Coronary artery (tissue), 2 donors: Measurements from ENCODE around the gene TIGIT.

Source experiments
- DNase-seq: peaks from one replicate; pipeline ENCODE4 v3.0.0-alpha.2; 2017; ENCODE audit warnings: low spot score
- H3K27ac ChIP-seq, 2 donors: fragments of 200-600 bp; sonication (generic); one replicate each; pipeline ENCODE4 v1.5.1; 2016 to 2019
- H3K4me3 ChIP-seq: fragments of 200-600 bp; sonication (generic); 2 replicates; pipeline ENCODE4 v1.5.1; 2016; ENCODE audit warnings: mild to moderate bottlenecking, moderate library complexity
- CTCF ChIP-seq: fragments of 200-600 bp; sonication (generic); IDR thresholded peaks from one replicate; pipeline ENCODE4 v1.5.1; 2019; ENCODE audit warnings: antibody characterized with exemption

TIGIT gene

GRCh38 chr3:114293838-114294535 lies at the start of gene TIGIT:
TSS of gene TIGIT (plus strand) at chr3:114294028. CDS start at chr3:114294062, 34 bp downstream.
- no peak for DNase-seq
- no peak for TF ChIP-seq CTCF
- Histone ChIP-seq H3K4me3 (no peak within 1 kb of the TSS), H3K27ac (no peak within 1 kb of the TSS)

DNA sequence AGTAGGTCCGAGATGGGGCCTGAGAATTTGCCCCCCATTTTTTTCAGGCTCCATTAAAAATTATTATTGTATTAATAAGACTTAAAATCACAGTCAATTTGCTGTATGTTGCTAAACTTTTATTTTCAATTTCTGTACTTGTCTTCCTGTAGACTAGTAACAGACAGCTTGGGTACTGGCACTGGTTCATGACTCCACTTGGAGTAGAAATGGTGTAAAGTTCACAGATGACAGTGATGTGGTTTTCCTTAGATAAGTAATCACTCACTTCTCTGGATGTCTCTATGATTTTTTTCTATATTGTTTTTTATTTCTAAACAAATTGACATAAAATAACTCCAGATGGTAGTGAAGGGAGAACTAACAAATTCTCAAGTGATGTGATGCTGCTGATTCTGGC lies 40.9 kb upstream of the TIGIT start:
- no peak for TF ChIP-seq CTCF
- no peak for DNase-seq
- no peak overlapping the region for H3K27ac ChIP-seq
- no peak overlapping the region for H3K4me3 ChIP-seq

DNA sequence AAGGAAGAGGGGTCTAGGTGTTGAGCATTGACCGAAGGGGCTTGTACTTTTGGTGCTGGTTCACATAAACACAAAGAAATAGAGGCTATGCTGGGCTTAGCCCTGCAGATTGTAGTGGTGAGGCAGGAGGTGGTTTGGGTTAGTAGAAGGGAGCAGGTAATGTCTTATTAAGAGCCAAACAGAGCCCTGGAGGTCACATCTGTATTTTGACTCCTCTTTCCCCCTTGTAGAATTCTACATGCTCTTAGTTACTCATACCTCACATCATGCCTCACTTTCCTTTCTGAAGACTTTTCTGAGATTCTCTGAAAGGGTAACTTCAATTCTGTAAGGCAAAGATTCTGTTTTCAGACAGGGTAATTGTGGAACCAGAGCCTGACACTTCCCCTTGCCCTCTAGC lies 40.3 kb upstream of the TIGIT start:
- H3K27ac ChIP-seq: no peak overlapping the region
- DNase-seq: no peak
- H3K4me3 ChIP-seq: no peak overlapping the region
- no peak for TF ChIP-seq CTCF

DNA sequence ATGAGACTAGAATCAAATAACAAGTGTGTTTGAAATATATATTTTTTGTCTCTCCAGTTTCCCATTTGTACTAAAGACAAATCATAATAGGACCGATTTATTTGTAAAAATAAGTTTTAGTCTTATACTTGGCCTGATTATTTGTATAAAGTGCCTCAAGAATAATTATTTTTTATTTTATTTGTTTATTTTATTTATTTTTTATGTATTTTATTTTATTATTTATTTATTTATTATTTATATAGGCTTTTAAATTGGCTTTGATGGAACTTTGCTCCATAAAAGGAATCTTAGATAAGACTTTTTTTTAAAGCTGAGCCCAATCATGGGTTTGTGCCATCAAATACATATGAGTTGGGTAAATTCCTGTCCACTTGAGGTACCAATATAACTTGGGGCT lies 34.3 kb upstream of the TIGIT start:
- TF ChIP-seq CTCF: no peak
- DNase-seq: no peak
- no peak overlapping the region for H3K4me3 ChIP-seq
- H3K27ac ChIP-seq: no peak overlapping the region

DNA sequence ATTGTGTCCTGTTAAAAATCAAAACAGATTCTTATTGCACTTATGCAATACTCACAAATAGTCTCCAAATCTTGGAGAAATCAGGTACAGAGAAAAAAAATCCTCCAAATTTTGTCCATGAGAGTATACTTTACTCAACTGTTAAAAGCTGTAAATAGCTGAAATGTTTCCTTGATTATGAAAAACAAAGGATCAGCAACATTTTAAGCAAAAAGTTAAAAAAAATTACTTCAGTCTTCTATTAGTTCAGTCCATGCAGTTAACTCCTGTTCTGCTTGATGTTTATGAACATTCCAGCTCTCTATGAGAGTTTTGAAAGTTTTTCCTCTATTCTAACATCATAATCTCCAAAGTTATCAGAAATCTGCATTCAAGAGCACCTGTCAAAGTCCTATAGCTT lies 33.7 kb upstream of the TIGIT start:
- no peak for TF ChIP-seq CTCF
- DNase-seq: no peak
- Histone ChIP-seq H3K4me3 (no peak overlapping the region), H3K27ac (no peak overlapping the region)

GRCh38 chr3:114270019-114270418 lies 23.8 kb upstream of the TIGIT start:
- no peak overlapping the region for H3K27ac ChIP-seq
- H3K4me3 ChIP-seq: no peak overlapping the region
- no peak for TF ChIP-seq CTCF
- no peak for DNase-seq

- no peak for DNase-seq
- no peak overlapping the region for H3K27ac ChIP-seq
- no peak for TF ChIP-seq CTCF
- H3K4me3 ChIP-seq: no peak overlapping the region
Observed at GRCh38 chr3:114272271-114272670, 21.6 kb upstream of the TIGIT start.
